Ascending aorta (tissue), 2 donors: Measurements from ENCODE around the gene SPARCL1. TPM values are rescaled to one million over a fixed set of nuclear protein-coding genes. Genes with fewer than 3 reads are reported as not detected.

Source experiments
- DNase-seq, 2 donors: peaks; one replicate each; pipeline ENCODE4 v3.0.0-alpha.2; 2019; ENCODE audit warnings: low spot score in 2 of 2
- H3K27ac ChIP-seq, 2 donors: fragments of 200-600 bp; sonication (generic); one replicate each; pipeline ENCODE4 v1.5.1; 2016 to 2017; ENCODE audit warnings: mild to moderate bottlenecking in 1 of 2
- H3K27me3 ChIP-seq: fragments of 200-600 bp; sonication (generic); one replicate; pipeline ENCODE4 v1.5.1; 2017
- H3K36me3 ChIP-seq, 2 donors: fragments of 200-600 bp; sonication (generic); one replicate each; pipeline ENCODE4 v1.5.1; 2016
- H3K4me1 ChIP-seq, 2 donors: fragments of 200-600 bp; sonication (generic); one replicate each; pipeline ENCODE4 v1.5.1; 2016 to 2017; ENCODE audit warnings: mild to moderate bottlenecking in 1 of 2
- H3K4me3 ChIP-seq, 2 donors: fragments of 200-600 bp; sonication (generic); one replicate each; pipeline ENCODE4 v1.5.1; 2016 to 2017; ENCODE audit warnings: mild to moderate bottlenecking in 1 of 2
- H3K9me3 ChIP-seq, 2 donors: fragments of 200-600 bp; sonication (generic); one replicate each; pipeline ENCODE4 v1.5.1; 2016
- intact Hi-C: fragments of 100-400 bp; cut with DNase I; formaldehyde crosslinking; loops from one replicate; pipeline ENCODE4 v1.15.1; 2023
- total RNA-seq: library from RNA; depleted of rRNA; stranded (reverse); fragments of >200 nt; gene quantifications from one replicate; pipeline ENCODE4 v1.1.0, GENCODE V29; 2016
- TF ChIP-seq, protein P1 (sequence below), 3 experiments: fragments of 200-600 bp in 2 of 3; fragments of 450-650 bp in 1 of 3; sonication (generic) in 2 of 3; IDR thresholded peaks; one replicate each; pipeline ENCODE4 v1.5.1; 2016 to 2019; ENCODE audit warnings: antibody characterized with exemption in 3 of 3, mild to moderate bottlenecking in 1 of 3, moderate library complexity in 1 of 3

The SPARCL1 gene
- total RNA-seq, 1 donor from 2014 or later: 830 TPM

DNA sequence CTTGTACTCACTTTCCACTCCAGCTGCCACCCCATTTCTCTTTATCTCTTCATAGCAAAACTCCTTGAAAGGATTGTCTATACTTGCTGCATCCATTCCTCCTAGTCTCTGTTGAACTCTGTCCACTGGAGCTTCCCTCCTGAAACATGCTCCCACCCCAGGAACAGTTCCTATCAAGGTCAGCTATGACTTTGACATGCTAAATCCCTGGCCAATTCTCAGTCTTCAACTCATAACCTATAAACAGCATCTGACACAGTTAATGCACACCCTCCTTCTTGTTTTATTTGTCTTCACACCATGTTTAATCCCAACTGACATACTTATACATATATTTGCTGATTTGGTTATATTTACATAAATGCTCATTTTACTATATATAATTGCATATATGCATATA, 47.8 kb downstream of the SPARCL1 start:
- Histone ChIP-seq H3K27me3 (no peaks in the 10 kb centered on the region), H3K27ac (peak overlapping the region; percentile 8 to 46), H3K4me3 (no peak overlapping the region), H3K4me1 (no peaks in the 10 kb centered on the region), H3K9me3 (peaks cover 0 to 13% of the 10 kb centered on the region in 2 donors), H3K36me3 (peaks cover 55 to 77% of the 10 kb centered on the region in 2 donors)
- intact Hi-C loops: no loop called here
- no peak for DNase-seq
- TF ChIP-seq, protein P1, sequence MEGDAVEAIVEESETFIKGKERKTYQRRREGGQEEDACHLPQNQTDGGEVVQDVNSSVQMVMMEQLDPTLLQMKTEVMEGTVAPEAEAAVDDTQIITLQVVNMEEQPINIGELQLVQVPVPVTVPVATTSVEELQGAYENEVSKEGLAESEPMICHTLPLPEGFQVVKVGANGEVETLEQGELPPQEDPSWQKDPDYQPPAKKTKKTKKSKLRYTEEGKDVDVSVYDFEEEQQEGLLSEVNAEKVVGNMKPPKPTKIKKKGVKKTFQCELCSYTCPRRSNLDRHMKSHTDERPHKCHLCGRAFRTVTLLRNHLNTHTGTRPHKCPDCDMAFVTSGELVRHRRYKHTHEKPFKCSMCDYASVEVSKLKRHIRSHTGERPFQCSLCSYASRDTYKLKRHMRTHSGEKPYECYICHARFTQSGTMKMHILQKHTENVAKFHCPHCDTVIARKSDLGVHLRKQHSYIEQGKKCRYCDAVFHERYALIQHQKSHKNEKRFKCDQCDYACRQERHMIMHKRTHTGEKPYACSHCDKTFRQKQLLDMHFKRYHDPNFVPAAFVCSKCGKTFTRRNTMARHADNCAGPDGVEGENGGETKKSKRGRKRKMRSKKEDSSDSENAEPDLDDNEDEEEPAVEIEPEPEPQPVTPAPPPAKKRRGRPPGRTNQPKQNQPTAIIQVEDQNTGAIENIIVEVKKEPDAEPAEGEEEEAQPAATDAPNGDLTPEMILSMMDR (IDR thresholded peaks at IDR 0.05): no peak

DNA sequence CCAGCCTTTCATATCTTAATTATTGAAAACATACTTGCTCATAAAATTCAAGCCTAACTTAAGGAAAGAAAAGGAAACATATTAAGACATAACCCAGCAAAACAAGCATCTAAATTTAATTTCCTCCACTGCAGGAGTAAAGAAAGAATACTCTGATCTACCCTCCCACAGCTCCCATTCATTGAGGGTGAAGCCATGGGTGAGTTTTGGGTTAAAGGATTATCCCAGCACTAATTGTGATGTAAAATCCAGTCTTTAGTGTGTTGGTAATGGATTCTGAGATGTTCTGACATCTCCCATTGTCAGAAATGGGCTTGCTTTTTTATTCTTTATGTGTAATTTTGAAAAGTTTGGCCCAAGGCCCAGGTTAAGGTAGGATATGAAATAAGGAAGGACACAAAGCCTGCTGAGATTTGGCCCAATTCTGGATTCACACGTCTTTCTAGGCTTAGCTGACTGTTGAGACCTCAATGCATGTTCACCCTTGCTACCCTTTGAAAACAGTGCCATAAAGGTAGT, 50.4 kb downstream of the SPARCL1 start:
- Histone ChIP-seq H3K4me3 (no peak overlapping the region), H3K36me3 (peaks cover 74 to 95% of the 10 kb centered on the region in 2 donors), H3K27me3 (no peaks in the 10 kb centered on the region), H3K27ac (no peak overlapping the region), H3K9me3 (no peaks in the 10 kb centered on the region), H3K4me1 (no peaks in the 10 kb centered on the region)
- DNase-seq: no peak
- intact Hi-C loops: no loop called here
- TF ChIP-seq, protein P1 (IDR thresholded peaks at IDR 0.05): no peak

DNA sequence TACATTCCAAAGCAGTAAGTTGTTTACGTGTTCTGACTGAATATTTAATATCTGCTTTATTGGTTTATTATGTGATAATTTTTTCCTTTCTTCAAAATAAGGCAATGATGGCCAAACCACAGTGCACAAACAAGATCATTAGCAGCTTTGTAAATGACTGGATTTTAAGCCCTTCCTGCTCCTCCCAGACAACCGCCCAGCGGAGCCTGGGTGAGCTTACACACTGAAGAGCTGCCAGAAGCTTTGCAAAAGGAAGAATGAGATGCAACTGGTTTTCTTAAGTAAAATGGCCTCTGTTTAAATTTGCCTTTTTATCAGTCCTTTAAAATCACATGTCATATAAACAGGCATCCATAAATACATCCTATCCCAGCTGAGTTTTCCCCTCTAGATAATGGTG, 52.2 kb downstream of the SPARCL1 start:
- no peak for DNase-seq
- Histone ChIP-seq H3K9me3 (no peaks in the 10 kb centered on the region), H3K27ac (peak overlapping the region in 1 of 2 donors; percentile 24), H3K27me3 (no peaks in the 10 kb centered on the region), H3K4me1 (no peaks in the 10 kb centered on the region), H3K36me3 (peaks cover 75 to 91% of the 10 kb centered on the region in 2 donors), H3K4me3 (no peak overlapping the region)
- intact Hi-C loops: no loop called here
- TF ChIP-seq, protein P1 (IDR thresholded peaks at IDR 0.05): no peak

DNA sequence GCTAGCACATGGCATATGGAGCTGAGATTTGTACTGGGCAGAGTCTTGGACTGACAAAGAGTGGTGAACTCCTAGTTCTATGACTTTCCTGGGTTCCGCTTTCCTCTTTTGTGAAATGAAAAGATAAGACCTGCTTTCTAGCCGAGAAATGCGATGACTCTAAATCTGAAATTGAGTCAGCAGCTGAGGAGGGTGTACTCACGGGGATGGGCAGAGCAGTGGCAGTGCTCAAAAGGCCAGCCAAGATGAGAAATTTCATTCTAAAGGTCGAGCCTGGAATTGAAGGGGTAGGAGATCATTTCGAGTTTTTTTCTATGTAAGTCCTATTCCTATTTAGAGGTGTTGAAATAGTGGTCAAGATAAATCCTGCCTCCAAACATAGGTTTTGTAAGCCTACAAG, 59.8 kb downstream of the SPARCL1 start:
- H3K27me3 ChIP-seq: no peaks in the 10 kb centered on the region
- DNase-seq: no peak
- peak overlapping the region in 1 of 2 donors; percentile 48 for H3K27ac ChIP-seq
- no peak overlapping the region for H3K4me3 ChIP-seq
- peaks cover 10 to 25% of the 10 kb centered on the region in 2 donors for H3K36me3 ChIP-seq
- intact Hi-C loops: loop anchor here (10.0 kb wide), 1 partner anchor 195 kb away; no protein-coding TSS in a partner anchor
- TF ChIP-seq, protein P1 (IDR thresholded peaks at IDR 0.05): no peak
- no peaks in the 10 kb centered on the region for H3K4me1 ChIP-seq
- no peaks in the 10 kb centered on the region for H3K9me3 ChIP-seq

DNA sequence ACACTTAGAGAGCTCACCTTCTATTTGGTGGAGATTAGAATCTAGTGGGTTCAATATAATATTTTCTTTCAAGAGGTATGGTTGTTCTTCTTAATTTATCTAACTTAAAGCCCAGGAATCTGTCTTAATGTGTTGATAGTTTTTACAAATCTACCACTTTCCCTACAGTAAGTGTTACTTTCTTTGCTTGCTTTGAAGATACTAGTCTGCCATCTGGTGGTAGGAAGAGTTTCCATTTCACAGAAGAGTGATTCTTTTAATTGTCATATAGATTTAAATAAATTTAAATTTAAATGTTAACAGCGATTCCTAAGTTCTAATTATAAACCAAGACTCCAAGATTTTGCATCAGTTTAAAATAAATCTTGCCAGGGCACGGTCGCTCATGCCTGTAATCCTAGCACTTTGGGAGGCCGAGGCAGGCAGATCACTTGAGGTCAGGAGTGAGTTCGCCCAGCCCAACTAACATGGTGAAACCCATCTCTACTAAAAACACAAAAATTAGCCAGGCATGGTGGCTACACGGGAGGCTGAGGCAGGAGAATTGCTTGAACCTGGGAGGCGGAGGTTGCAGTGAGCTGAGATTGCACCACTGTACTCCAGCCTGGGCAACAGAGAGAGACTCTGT, 63.3 kb downstream of the SPARCL1 start:
- TF ChIP-seq, protein P1 (IDR thresholded peaks at IDR 0.05): peak; percentile 34 to 57 (median 40)
- Histone ChIP-seq H3K36me3 (peaks cover 0 to 5% of the 10 kb centered on the region in 2 donors), H3K4me3 (no peak overlapping the region), H3K4me1 (no peaks in the 10 kb centered on the region), H3K27ac (no peak overlapping the region), H3K27me3 (no peaks in the 10 kb centered on the region), H3K9me3 (no peaks in the 10 kb centered on the region)
- intact Hi-C loops: loop anchor here (1.0 to 10.0 kb wide), 2 partner anchors 91 to 191 kb away; no protein-coding TSS in a partner anchor
- DNase-seq: no peak
